Large intestine (tissue), 3 donors: ENCODE measurements around the gene AXIN1. TPM values are rescaled to one million over a fixed set of nuclear protein-coding genes. Genes with fewer than 3 reads are reported as not detected.
"Not testable (repeated sequence)": the region's sequence is repeated elsewhere in the genome, so short reads cannot be mapped to it uniquely, and the experiment has no call there.

ENCODE experiments used
- DNase-seq, 2 donors: peaks; one replicate each; pipeline versions ENCODE4 v3.0.0 to v3.0.0-alpha.2; 2013
- H3K27ac ChIP-seq: one replicate; pipeline ENCODE4 v1.5.1; 2013; ENCODE audit warnings: low read length
- H3K27me3 ChIP-seq: 2 replicates; pipeline ENCODE4 v1.6.1; 2013; ENCODE audit warnings: low read length; ENCODE audit not compliant: control insufficient read depth, insufficient read depth
- H3K36me3 ChIP-seq: 2 replicates; pipeline ENCODE4 v1.6.1; 2013; ENCODE audit warnings: low read length; ENCODE audit not compliant: control insufficient read depth, insufficient read depth
- H3K4me1 ChIP-seq: one replicate; pipeline ENCODE4 v1.6.1; 2013; ENCODE audit warnings: low read length; ENCODE audit not compliant: control insufficient read depth, insufficient read depth
- H3K4me3 ChIP-seq: one replicate; pipeline ENCODE4 v1.5.1; 2013; ENCODE audit warnings: low read length
- H3K9me3 ChIP-seq: one replicate; pipeline ENCODE4 v1.6.1; 2013; ENCODE audit warnings: mild to moderate bottlenecking, low read depth, low read length, moderate library complexity; ENCODE audit not compliant: control insufficient read depth
- WGBS: methylation state at CpG from one replicate; pipeline ENCODE4 v1.1.5; 2013; ENCODE audit warnings: low lambda C conversion rate; ENCODE audit not compliant: insufficient coverage; 5-methylcytosine and 5-hydroxymethylcytosine counted together
- polyA plus RNA-seq: library from polyadenylated mRNA; unstranded; fragments of 120-200 nt; gene quantifications from one replicate; pipeline ENCODE4 v1.2.1, GENCODE V29; 2013

AXIN1 gene
- polyA plus RNA-seq, 1 donor = 29.8 TPM

DNA sequence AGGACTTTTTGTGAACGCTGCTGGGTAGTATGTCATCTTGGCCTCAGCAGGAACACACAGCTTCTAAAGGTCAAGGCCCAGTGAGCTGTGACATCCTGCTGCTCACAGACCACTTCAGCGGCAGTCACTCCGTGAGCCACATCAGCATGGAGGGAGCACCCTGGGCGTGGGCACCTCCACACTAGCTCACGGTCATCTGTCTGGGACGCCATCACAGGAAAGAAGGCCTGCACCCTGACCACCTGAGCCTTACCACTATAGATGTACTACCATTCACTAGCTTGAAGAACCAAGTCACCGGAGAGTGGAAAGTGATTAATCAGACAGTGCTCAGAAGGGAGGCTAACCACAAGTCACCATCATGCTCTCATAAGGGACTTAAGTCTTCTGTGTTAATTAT lies 3.3 kb downstream of the AXIN1 start:
- peaks cover 42% of the 10 kb centered on the region for H3K36me3 ChIP-seq
- no peaks in the 10 kb centered on the region for H3K9me3 ChIP-seq
- no peak for DNase-seq
- no CpG with 5 or more reads among the region's 7 CpGs for WGBS
- H3K27me3 ChIP-seq = no peaks in the 10 kb centered on the region
- H3K4me3 ChIP-seq = no peak overlapping the region
- peaks cover 12% of the 10 kb centered on the region for H3K4me1 ChIP-seq
- no peak overlapping the region for H3K27ac ChIP-seq

DNA sequence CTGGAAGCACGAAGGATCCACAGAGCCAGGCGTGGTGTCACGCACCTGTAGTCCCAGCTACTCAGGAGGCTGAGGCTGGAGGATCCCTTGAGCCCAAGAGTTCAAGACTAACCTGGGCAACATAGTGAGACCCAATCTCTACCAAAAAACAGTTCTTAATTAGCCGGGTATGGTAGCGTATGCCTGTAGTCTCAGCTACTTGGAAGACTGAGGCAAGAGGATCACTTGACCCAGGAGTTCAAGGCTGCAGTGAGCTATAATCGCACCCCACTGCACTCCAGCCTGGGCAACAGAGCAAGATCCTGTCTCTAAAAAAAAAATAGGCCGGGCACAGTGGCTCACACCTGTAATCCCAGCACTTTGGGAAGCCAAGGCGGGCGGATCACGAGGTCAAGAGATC lies 4.0 kb downstream of the AXIN1 start:
- H3K36me3 ChIP-seq = peaks cover 42% of the 10 kb centered on the region
- H3K27me3 ChIP-seq, H3K4me3 ChIP-seq, DNase-seq, H3K27ac ChIP-seq, H3K9me3 ChIP-seq, H3K4me1 ChIP-seq: not testable (repeated sequence)
- no CpG with 5 or more reads among the region's 10 CpGs for WGBS

DNA sequence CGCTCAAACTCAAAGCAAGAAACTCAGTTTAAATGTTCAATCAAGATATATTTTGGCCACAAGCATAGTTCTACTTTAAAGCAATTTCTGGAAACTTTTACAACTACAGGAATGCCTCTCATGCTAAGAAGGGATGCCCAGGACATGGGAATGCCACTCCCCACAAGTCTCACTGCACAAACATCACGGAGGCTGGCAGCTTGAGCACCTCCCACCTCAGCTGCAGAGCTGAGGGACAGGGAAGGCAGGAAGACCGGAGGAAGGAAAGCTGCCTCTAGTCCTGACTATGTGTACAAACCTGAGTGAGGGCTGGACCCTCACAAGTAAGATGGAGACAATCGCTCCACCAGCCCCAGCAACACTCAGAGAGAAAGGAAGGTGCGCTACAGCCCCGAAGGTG lies 5.3 kb downstream of the AXIN1 start:
- H3K27me3 ChIP-seq = no peaks in the 10 kb centered on the region

GRCh38 chr16:346587-346986 lies 5.9 kb downstream of the AXIN1 start:
- peaks cover 55% of the 10 kb centered on the region for H3K36me3 ChIP-seq
- WGBS = 100% methylated on average over 2 of the region's 15 CpGs
- no peak for DNase-seq

More for the DNA sequence above, 5.3 kb downstream of the AXIN1 start:
- H3K4me1 ChIP-seq = peaks cover 6% of the 10 kb centered on the region
- WGBS = no CpG with 5 or more reads among the region's 6 CpGs
- H3K4me3 ChIP-seq = no peak overlapping the region
- no peaks in the 10 kb centered on the region for H3K9me3 ChIP-seq
- no peak overlapping the region for H3K27ac ChIP-seq
- peaks cover 54% of the 10 kb centered on the region for H3K36me3 ChIP-seq
- no peak for DNase-seq

DNA sequence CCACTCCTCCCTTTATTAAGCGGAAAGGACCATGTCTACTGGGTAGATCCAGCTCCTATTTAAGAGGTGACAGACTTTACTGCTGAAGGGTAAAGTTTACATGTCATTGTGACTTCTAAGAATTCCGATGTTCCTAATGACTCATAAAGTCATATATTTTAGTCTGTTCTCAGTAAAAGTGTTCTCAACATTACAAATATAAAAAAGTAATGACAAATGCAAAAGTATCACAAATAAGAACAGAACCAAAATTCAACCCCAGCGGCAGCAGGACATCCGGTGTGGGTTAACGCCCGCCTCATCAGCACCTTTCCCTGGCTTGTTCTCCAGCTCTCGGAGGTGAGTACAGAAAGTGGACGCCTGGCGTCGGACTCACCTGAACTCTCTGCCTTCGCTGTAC lies 6.8 kb downstream of the AXIN1 start:
- Histone ChIP-seq H3K4me3 (no peak overlapping the region), H3K36me3 (peaks cover 55% of the 10 kb centered on the region), H3K27ac (no peak overlapping the region), H3K4me1 (peaks cover under 1% of the 10 kb centered on the region), H3K9me3 (peaks cover 3% of the 10 kb centered on the region), H3K27me3 (no peaks in the 10 kb centered on the region)
- DNase-seq = peak in 1 of 2 donors; percentile 36
- WGBS = 93% methylated on average over 8 of the region's 11 CpGs

More at GRCh38 chr16:346587-346986, 5.9 kb downstream of the AXIN1 start:
- Histone ChIP-seq H3K27me3 (no peaks in the 10 kb centered on the region), H3K4me1 (peaks cover 6% of the 10 kb centered on the region), H3K27ac (no peak overlapping the region), H3K9me3 (no peaks in the 10 kb centered on the region), H3K4me3 (no peak overlapping the region)

- H3K36me3 ChIP-seq = peaks cover 45% of the 10 kb centered on the region
These were observed 9.9 kb downstream of the AXIN1 start for GRCh38 chr16:342455-343213.

DNA sequence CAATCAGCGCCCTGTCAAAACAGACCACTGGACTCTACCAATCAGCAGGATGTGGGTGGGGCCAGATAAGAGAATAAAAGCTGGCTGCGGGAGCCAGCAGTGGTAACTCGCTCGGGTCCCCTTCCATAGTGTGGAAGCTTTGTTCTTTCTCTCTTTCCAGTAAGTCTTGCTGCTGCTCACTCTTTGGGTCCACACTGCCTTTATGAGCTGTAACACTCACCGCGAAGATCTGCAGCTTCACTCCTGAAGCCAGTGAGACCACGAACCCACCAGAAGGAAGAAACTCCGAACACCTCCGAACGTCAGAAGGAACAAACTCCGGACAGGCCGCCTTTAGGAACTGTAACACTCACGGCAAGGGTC lies 10.6 kb downstream of the AXIN1 start:
- H3K9me3 ChIP-seq, H3K4me3 ChIP-seq, H3K27me3 ChIP-seq, DNase-seq, H3K27ac ChIP-seq: not testable (repeated sequence)
- H3K36me3 ChIP-seq = peaks cover 40% of the 10 kb centered on the region
- WGBS = no CpG with 5 or more reads among the region's 13 CpGs
- H3K4me1 ChIP-seq = peaks cover 20% of the 10 kb centered on the region

More at GRCh38 chr16:342455-343213, 9.9 kb downstream of the AXIN1 start:
- Histone ChIP-seq H3K27ac (no peak overlapping the region), H3K4me3 (no peak overlapping the region), H3K4me1 (peaks cover 17% of the 10 kb centered on the region), H3K9me3 (peaks cover 8% of the 10 kb centered on the region), H3K27me3 (no peaks in the 10 kb centered on the region)
- no peak for DNase-seq
- WGBS = no CpG with 5 or more reads among the region's 18 CpGs

DNA sequence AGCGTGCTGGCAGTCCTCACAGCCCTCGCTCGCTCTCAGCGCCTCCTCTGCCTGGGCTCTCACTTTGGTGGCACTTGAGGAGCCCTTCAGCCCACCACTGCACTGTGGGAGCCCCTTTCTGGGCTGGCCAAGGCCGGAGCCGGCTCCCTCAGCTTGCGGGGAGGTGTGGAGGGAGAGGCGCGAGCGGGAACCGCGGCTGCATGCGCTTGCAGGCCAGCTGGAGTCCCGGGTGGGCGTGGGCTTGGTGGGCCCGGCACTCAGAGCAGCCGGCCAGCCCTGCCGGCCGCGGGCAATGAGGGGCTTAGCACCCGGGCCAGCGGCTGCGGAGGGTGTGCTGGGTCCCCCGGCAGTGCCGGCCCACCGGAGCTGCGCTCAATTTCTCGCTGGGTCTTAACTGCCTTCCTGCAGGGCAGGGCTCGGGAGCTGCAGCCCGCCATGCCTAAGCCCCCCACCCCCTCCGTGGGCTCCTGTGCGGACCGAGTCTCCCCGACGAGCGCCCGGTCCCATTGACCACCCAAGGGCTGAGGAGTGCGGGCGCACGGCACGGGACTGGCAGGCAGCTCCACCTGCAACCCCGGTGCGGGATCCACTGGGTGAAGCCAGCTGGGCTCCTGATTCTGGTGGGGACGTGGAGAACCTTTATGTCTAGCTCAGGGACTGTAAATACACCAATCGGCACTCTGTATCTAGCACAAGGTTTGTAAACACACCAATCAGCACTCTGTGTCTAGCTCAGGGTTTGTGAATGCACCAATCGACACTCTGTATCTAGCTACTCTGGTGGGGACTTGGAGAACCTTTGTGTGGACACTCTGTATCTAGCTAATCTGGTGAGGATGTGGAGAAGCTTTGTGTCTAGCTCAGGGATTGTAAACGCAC lies 11.2 kb downstream of the AXIN1 start:
- H3K9me3 ChIP-seq, H3K4me3 ChIP-seq, H3K27me3 ChIP-seq, H3K27ac ChIP-seq, DNase-seq: not testable (repeated sequence)
- Histone ChIP-seq H3K36me3 (peaks cover 34% of the 10 kb centered on the region), H3K4me1 (peaks cover 21% of the 10 kb centered on the region)
- WGBS = no CpG with 5 or more reads among the region's 47 CpGs

GRCh38 chr16:340370-341091 lies 12.0 kb downstream of the AXIN1 start:
- H3K4me1 ChIP-seq = peaks cover 29% of the 10 kb centered on the region
- WGBS = no CpG with 5 or more reads among the region's 23 CpGs
- DNase-seq = peak in 1 of 2 donors; percentile 61
- peaks cover 8% of the 10 kb centered on the region for H3K9me3 ChIP-seq
- no peaks in the 10 kb centered on the region for H3K27me3 ChIP-seq
- H3K27ac ChIP-seq = peak overlapping the region; percentile 85
- H3K4me3 ChIP-seq = no peak overlapping the region
- peaks cover 26% of the 10 kb centered on the region for H3K36me3 ChIP-seq

- Histone ChIP-seq H3K27me3 (no peaks in the 10 kb centered on the region), H3K36me3 (peaks cover 21% of the 10 kb centered on the region), H3K27ac (peak overlapping the region; percentile 85), H3K4me1 (peaks cover 35% of the 10 kb centered on the region), H3K4me3 (no peak overlapping the region), H3K9me3 (peaks cover 8% of the 10 kb centered on the region)
- WGBS = no CpG with 5 or more reads among the region's 5 CpGs
- peak; percentile 79 to 87 for DNase-seq
These were observed 12.8 kb downstream of the AXIN1 start for GRCh38 chr16:339680-340079.
